Activated CD4-positive, alpha-beta T cell treated with anti-CD3 and anti-CD28 coated beads for 36 hours (primary cell): Measurements from ENCODE around the gene TBC1D24. TPM values are rescaled to one million over a fixed set of nuclear protein-coding genes. Genes with fewer than 3 reads are reported as not detected.
A peak's percentile ranks its signal among the peaks of the same experiment; 100 is the strongest.

Source experiments
- ATAC-seq: fragments of 200-7000 bp; cut with Tn5 transposase; one replicate; pipeline ENCODE4 v1.10.0; 2021; ENCODE audit warnings: mild to moderate bottlenecking, moderate library complexity
- CTCF ChIA-PET: fragments of 350-600 bp; sonication (Branson Sonifier 250); formaldehyde crosslinking; loops from one replicate; lab custom pipeline; 2021; ENCODE audit warnings: antibody characterized with exemption; lab: Charles Lee
- POLR2A ChIA-PET: fragments of 350-600 bp; sonication (Branson Sonifier 250); formaldehyde crosslinking; loops from one replicate; lab custom pipeline; 2021; ENCODE audit warnings: antibody characterized with exemption, inconsistent platforms; lab: Charles Lee
- DNase-seq: peaks from one replicate; pipeline ENCODE4 v3.0.0-alpha.2; 2020
- H3K27ac Mint-ChIP-seq: one replicate; pipeline ENCODE4 v1.8.0; 2021; ENCODE audit warnings: mixed read lengths
- H3K27me3 Mint-ChIP-seq: one replicate; pipeline ENCODE4 v1.8.0; 2021; ENCODE audit warnings: mixed read lengths
- H3K36me3 Mint-ChIP-seq: one replicate; pipeline ENCODE4 v1.8.0; 2021; ENCODE audit warnings: low read depth, mixed read lengths
- H3K4me1 Mint-ChIP-seq: one replicate; pipeline ENCODE4 v1.8.0; 2021; ENCODE audit warnings: mixed read lengths
- H3K4me3 Mint-ChIP-seq: one replicate; pipeline ENCODE4 v1.8.0; 2021; ENCODE audit warnings: mild to moderate bottlenecking, moderate library complexity, mixed read lengths
- H3K9me3 Mint-ChIP-seq: one replicate; pipeline ENCODE4 v1.8.0; 2021; ENCODE audit warnings: low read depth, mixed read lengths
- intact Hi-C, 2 experiments: fragments of 100-400 bp; cut with DNase I in 1 of 2; cut with micrococcal nuclease in 1 of 2; formaldehyde crosslinking; loops; one replicate each; pipeline versions ENCODE4 v1.14.2 to v1.15.1; 2022 to 2024; cut with DNase I, micrococcal nuclease
- total RNA-seq, 2 experiments: library from RNA; stranded (reverse); gene quantifications; one replicate each; pipeline ENCODE4 v1.2.3, GENCODE V29; 2021

The TBC1D24 gene
- total RNA-seq, 2 experiments from 2014 or later = 10.4 to 12.7 TPM

DNA sequence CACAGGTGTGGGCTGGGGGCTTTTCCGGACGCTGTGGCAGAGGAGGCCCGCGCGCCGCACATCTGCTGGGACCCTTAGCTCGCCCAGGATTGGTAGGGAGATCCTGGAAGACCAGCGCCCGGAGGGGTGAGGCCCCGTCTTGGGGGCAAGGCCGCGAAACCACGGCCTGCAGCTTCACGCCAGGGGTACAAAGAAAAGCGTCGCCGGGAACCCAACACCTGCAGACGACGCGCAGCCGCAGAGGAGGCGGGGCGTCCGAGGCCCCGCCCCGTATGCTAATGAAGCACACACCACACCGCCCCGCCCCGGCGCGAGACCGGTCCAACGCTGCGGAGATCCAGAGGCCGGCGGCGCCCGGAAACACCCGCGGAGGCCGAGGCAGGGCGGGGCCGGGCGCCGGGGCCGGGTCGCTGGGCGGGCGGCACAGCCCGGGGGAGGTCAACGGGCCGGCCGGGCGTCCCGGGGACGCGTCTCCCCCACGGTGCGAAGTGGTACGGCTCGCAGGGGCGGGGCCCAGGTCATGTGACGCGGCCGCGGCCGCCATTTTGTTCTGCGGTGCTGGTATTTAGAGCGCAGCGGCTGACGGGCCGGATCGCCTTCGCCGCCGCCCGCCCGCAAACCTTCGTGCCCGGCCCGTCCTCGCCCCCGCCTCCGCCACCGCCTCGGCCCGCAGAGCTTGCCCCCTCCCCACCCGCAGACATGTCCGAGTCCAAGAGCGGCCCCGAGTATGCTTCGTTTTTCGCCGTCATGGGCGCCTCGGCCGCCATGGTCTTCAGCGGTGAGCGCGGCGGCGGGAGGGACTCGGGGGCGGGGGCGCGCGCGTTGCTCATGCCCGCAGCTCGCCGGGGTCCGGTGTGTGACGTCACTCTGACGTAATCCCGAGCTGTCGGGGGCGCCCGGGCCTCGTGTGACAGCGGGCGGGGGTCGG, 38.7 kb downstream of the TBC1D24 start, which contains the start of gene ATP6V0C:
Gene ATP6V0C (plus strand): TSS at position 548 of the 928 bp plus-strand sequence. CDS start 152 bp downstream, at position 700.
- peak; percentile 95 for DNase-seq
- H3K4me3 Mint-ChIP-seq = peak within 1 kb of the TSS; percentile 93
- H3K36me3 Mint-ChIP-seq = peaks cover 6% of the 10 kb centered on the region
- POLR2A ChIA-PET = no interaction called here
- intact Hi-C loops = loop anchor here (1.0 to 10.0 kb wide), 15 partner anchors 18 to 519 kb away; partner anchors contain the start of genes TBC1D24 (in 2 of the 2), ABCA3 (in 1 of the 2), CCNF (in 1 of the 2) and CEMP1 (in 1 of the 2)
- H3K9me3 Mint-ChIP-seq = no peaks in the 10 kb centered on the region
- H3K27me3 Mint-ChIP-seq = no peaks in the 10 kb centered on the region
- H3K4me1 Mint-ChIP-seq = peaks cover 44% of the 10 kb centered on the region
- peak; percentile 90 for ATAC-seq
- H3K27ac Mint-ChIP-seq = peak within 1 kb of the TSS; percentile 95
- CTCF ChIA-PET = no interaction called here

- Mint-ChIP-seq H3K4me3 (peak overlapping the region; percentile 93), H3K9me3 (no peaks in the 10 kb centered on the region), H3K27me3 (no peaks in the 10 kb centered on the region), H3K27ac (peak overlapping the region; percentile 95), H3K4me1 (peaks cover 48% of the 10 kb centered on the region), H3K36me3 (peaks cover 8% of the 10 kb centered on the region)
- CTCF ChIA-PET = interaction anchor here (0.6 kb wide), 1 partner anchor 736 kb away, joined by 3 read pairs; no protein-coding TSS in a partner anchor
- POLR2A ChIA-PET = no interaction called here
- intact Hi-C loops = loop anchor here (5.0 to 10.0 kb wide), 2 partner anchors 37 to 520 kb away; partner anchors contain the start of gene TBC1D24 (in 1 of the 2)
- ATAC-seq = peak; percentile 17
- peak; percentile 59 for DNase-seq
These were observed 39.6 kb downstream of the TBC1D24 start for GRCh38 chr16:2514333-2515179.

DNA sequence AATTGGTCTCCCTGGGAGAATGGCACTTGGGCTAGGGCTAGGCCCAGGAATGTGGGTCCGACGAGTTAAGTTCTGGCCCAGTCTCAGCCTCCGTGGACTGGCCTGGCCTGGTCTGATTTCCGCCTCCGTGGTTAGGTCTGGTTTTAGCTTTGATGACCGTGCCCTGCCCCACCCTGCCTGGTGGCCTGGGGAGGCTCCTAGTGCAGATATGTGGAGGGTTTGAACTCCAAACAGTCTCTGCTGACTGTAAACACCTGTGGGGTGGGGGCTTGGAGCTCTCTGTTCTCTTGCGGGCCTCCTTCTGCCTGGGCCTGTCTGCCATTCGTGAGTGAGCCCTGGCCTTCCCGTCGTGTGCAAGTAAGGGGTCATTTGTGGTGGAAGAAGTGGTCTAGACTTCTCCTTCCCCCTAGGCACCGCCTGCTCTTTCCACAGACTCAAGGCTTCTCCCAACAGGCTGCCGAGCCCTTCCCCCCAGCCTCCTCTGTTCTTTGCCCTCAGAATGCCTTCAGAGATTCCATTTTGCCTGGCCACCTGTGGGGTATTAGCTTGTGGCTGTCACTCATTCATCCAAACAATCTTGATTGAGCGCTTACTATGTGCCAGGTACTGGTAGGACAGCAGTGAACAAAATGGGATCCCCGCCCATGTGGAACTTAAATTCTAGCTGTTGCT, 40.4 kb downstream of the TBC1D24 start:
- intact Hi-C loops = loop anchor here in 1 of 2 experiments (10.0 kb wide), 1 partner anchor 521 kb away; no protein-coding TSS in a partner anchor
- ATAC-seq (no peak), DNase-seq (no peak)
- no peaks in the 10 kb centered on the region for H3K27me3 Mint-ChIP-seq
- ChIA-PET POLR2A (interaction anchor here (0.6 kb wide), 2 partner anchors 525 to 734 kb away, joined by 3 read pairs; no protein-coding TSS in a partner anchor), CTCF (interaction anchor here (0.5 to 1.0 kb wide), 3 partner anchors 14 to 735 kb away, joined by 3 read pairs; no protein-coding TSS in a partner anchor)
- H3K27ac Mint-ChIP-seq = peak overlapping the region; percentile 95
- H3K36me3 Mint-ChIP-seq = peaks cover 13% of the 10 kb centered on the region
- no peaks in the 10 kb centered on the region for H3K9me3 Mint-ChIP-seq
- peak overlapping the region; percentile 93 for H3K4me3 Mint-ChIP-seq
- peaks cover 53% of the 10 kb centered on the region for H3K4me1 Mint-ChIP-seq

DNA sequence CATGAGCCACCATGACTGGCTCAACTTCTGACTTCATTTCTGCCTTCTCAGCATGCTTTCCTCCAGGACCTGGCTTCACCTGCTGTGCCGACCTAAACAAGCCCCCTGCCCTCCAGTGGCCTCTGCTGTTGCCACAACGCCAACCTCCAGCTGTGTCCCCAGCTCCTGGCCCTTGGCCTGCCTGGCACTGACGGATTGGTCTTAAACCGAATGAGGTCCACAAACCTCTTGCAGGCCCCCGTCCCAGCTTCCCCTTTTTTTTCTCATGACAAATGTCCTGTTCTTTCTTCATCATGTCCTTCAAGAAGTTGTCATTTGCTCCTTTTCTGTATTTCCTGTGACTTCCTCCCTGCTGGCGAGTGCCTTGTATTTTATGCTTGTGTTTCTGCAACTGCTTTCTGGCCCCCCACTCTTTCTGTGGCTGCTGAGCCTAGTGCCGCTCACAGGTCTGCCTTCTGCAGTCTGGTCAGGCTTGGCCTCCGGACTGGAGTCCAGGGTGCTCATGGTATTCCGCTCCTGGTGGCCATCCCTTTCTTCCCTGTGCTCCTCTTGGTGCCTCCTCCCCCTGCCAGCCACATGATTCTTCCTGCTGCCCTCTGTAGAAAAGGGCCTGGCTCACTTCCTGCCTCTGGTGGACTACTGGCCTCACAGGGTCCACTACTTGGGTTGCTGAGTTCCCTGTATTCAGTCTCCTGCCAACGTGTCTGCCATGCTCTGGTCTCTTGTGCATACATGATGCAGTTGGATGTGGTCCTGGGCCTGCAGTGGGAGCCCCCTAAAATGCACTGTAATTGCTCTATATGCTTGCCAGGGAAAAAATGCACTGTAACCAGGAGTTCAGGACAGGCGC, 41.7 kb downstream of the TBC1D24 start:
- ATAC-seq (no peak), DNase-seq (no peak)
- intact Hi-C loops = loop anchor here in 1 of 2 experiments (10.0 kb wide), 1 partner anchor 522 kb away; no protein-coding TSS in a partner anchor
- ChIA-PET CTCF (interaction anchor here (1.0 kb wide), 1 partner anchor 15 kb away, joined by 3 read pairs; no protein-coding TSS in a partner anchor), POLR2A (interaction anchor here (0.6 kb wide), 1 partner anchor 73 kb away, joined by 3 read pairs; no protein-coding TSS in a partner anchor)
- Mint-ChIP-seq H3K4me3 (peak overlapping the region; percentile 93), H3K36me3 (peaks cover 17% of the 10 kb centered on the region), H3K27me3 (no peaks in the 10 kb centered on the region), H3K4me1 (peaks cover 61% of the 10 kb centered on the region), H3K27ac (peak overlapping the region; percentile 82), H3K9me3 (no peaks in the 10 kb centered on the region)

DNA sequence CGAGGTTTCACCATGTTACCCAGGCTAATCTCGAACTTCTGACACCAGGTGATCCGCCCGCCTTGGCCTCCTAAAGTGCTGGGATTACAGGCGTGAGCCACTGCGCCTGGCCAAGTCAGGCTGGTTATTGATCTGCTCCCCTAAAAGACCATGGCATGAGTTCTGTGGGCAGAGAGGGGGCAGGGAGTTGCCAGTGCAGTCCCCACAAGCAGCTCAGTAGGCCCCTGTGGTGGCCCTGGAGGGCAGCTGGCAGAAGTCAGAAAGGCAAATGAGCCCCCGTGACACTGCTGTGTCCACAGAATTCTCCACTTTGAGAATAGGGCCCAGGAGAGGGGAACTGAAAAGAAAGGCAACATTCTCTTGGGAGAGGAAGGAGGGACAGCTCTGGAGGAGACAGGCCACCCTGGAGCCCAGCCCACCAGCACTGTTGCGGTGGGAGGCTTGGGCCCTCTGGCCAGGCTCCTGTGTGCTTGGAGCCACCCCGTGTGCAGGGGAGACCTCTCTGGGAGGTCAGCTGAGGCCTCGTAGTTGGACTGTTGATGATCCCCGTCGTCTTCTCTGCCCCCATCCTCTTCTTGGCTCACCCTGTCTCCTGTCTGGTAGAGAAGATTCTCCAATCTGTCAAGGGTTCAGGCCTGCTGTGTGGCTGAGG, 43.2 kb downstream of the TBC1D24 start:
- Mint-ChIP-seq H3K27ac (no peak overlapping the region), H3K4me3 (no peak overlapping the region), H3K9me3 (no peaks in the 10 kb centered on the region), H3K36me3 (peaks cover 17% of the 10 kb centered on the region), H3K27me3 (no peaks in the 10 kb centered on the region), H3K4me1 (peaks cover 55% of the 10 kb centered on the region)
- POLR2A ChIA-PET = interaction anchor here (0.6 kb wide), 1 partner anchor 1711 kb away, joined by 3 read pairs; no protein-coding TSS in a partner anchor
- CTCF ChIA-PET = interaction anchor here (2.5 kb wide), 1 partner anchor 17 kb away, joined by 11 read pairs; no protein-coding TSS in a partner anchor
- no peak for ATAC-seq
- intact Hi-C loops = loop anchor here in 1 of 2 experiments (10.0 kb wide), 1 partner anchor 523 kb away; no protein-coding TSS in a partner anchor
- DNase-seq = no peak

DNA sequence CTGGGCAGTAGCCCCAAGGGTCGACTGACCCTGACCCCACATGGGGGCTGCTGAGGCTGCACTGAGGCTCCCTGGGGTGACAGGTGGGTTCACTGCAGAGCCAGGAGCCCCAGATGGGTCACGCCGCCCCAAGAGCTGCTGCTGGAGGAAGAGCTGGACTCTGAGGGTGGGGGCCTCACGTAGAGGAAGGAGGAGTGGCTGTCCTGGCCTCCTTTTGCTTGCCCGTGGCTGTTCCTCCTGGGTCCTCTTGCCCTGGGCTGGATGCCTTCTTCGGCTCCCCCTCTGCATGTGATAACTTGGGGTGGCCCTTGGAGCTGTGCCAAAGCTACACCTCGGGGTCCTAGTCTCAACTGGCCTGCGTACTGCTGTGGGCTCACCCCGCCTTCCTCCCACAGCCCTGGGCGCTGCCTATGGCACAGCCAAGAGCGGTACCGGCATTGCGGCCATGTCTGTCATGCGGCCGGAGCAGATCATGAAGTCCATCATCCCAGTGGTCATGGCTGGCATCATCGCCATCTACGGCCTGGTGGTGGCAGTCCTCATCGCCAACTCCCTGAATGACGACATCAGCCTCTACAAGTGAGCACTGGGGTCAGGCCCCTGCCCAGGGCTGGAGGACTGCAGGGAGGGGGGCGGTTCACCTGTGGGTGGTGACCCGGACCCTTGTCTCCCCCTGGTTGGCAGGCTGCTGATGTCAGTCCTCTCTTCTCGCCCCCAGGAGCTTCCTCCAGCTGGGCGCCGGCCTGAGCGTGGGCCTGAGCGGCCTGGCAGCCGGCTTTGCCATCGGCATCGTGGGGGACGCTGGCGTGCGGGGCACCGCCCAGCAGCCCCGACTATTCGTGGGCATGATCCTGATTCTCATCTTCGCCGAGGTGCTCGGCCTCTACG, 44.1 kb downstream of the TBC1D24 start:
- POLR2A ChIA-PET = no interaction called here

GRCh38 chr16:2519711-2520080, 44.8 kb downstream of the TBC1D24 start:
- H3K27me3 Mint-ChIP-seq = no peaks in the 10 kb centered on the region
- DNase-seq (no peak), ATAC-seq (no peak)
- intact Hi-C loops = loop anchor here (1.0 to 10.0 kb wide), 6 partner anchors 12 to 525 kb away; partner anchors contain the start of genes CCNF (in 1 of the 2), CEMP1 (in 1 of the 2) and RNPS1 (in 1 of the 2)
- H3K4me3 Mint-ChIP-seq = peak overlapping the region; percentile 80
- H3K36me3 Mint-ChIP-seq = peaks cover 24% of the 10 kb centered on the region
- POLR2A ChIA-PET = interaction anchor here (1.1 to 1.5 kb wide), 3 partner anchors 10 to 25 kb away, joined by 3 to 8 read pairs (median 5); partner anchors contain the start of gene CEMP1
- H3K4me1 Mint-ChIP-seq = peaks cover 54% of the 10 kb centered on the region
- peak overlapping the region; percentile 82 for H3K27ac Mint-ChIP-seq
- CTCF ChIA-PET = interaction anchor here (0.6 to 2.5 kb wide), 5 partner anchors 9 to 182 kb away, joined by 3 to 11 read pairs (median 3); partner anchors contain the start of gene CEMP1
- H3K9me3 Mint-ChIP-seq = no peaks in the 10 kb centered on the region

More for the DNA sequence above, 44.1 kb downstream of the TBC1D24 start:
- Mint-ChIP-seq H3K9me3 (no peaks in the 10 kb centered on the region), H3K4me3 (peak overlapping the region; percentile 80), H3K27me3 (no peaks in the 10 kb centered on the region), H3K4me1 (peaks cover 56% of the 10 kb centered on the region), H3K27ac (peak overlapping the region; percentile 82), H3K36me3 (peaks cover 21% of the 10 kb centered on the region)
- no peak for ATAC-seq
- DNase-seq = no peak
- intact Hi-C loops = loop anchor here in 1 of 2 experiments (10.0 kb wide), 1 partner anchor 524 kb away; no protein-coding TSS in a partner anchor
- CTCF ChIA-PET = interaction anchor here (2.5 kb wide), 1 partner anchor 18 kb away, joined by 11 read pairs; no protein-coding TSS in a partner anchor

DNA sequence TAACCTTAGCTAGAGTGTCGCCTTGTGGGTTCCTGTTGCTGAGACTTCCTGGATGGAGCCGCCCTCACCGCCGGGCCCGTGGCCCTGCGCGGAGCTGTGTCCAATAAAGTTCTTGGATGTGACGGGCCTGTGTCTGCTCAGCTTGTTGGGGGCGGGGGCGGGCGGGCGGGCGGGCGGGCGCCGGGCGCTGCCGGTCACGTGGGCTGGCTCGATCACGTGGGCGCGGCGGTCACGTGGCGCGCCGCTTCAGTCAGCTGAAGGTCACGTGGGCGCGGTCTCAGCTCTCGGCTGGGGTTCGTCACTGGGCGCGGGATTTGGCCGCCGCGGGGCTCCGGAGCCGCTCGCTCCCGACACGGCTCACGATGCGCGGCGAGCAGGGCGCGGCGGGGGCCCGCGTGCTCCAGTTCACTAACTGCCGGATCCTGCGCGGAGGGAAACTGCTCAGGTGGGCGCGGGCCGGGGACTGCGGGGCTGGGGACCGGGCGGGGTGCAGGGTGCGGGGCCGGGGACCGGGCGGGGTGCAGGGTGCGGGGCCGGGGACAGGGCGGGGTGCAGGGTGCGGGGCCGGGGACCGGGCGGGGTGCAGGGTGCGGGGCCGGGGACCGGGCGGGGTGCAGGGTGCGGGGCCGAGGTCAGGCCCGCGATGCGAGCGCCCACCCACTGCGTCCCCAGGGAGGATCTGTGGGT, 45.3 kb downstream of the TBC1D24 start, which contains the start of gene AMDHD2:
Gene AMDHD2 (plus strand): TSS at position 275 of the 687 bp plus-strand sequence. CDS start 88 bp downstream, at position 363.
- peaks cover 52% of the 10 kb centered on the region for H3K4me1 Mint-ChIP-seq
- POLR2A ChIA-PET = interaction anchor here (0.6 to 1.5 kb wide), 4 partner anchors 9 to 365 kb away, joined by 3 to 8 read pairs (median 4); partner anchors contain the start of genes CEMP1 and TRAF7
- H3K4me3 Mint-ChIP-seq = peak within 1 kb of the TSS; percentile 80
- intact Hi-C loops = loop anchor here (1.0 kb wide), 5 partner anchors 11 to 252 kb away; partner anchors contain the start of genes CCNF (in 1 of the 2), CEMP1 (in 1 of the 2) and RNPS1 (in 1 of the 2)
- peak within 1 kb of the TSS; percentile 89 for H3K27ac Mint-ChIP-seq
- H3K36me3 Mint-ChIP-seq = peaks cover 26% of the 10 kb centered on the region
- DNase-seq = peak; percentile 95
- ATAC-seq = peak; percentile 77
- no peaks in the 10 kb centered on the region for H3K27me3 Mint-ChIP-seq
- CTCF ChIA-PET = interaction anchor here (0.6 to 2.5 kb wide), 5 partner anchors 8 to 182 kb away, joined by 3 to 11 read pairs (median 3); partner anchors contain the start of gene CEMP1
- H3K9me3 Mint-ChIP-seq = no peaks in the 10 kb centered on the region
